Left hindlimb (tissue), 1 donor: ENCODE data around the gene CIRBP.

Source experiments
- DNase-seq: peaks from one replicate; pipeline ENCODE4 v3.0.0-alpha.2; 2018

CIRBP gene

GRCh38 chr19:1256646-1257474 lies 12.3 kb upstream of the CIRBP start:
- DNase-seq = no peak

- no peak for DNase-seq
Observed at GRCh38 chr19:1257475-1258162, 11.5 kb upstream of the CIRBP start.

- no peak for DNase-seq
Observed at GRCh38 chr19:1258163-1258492, 11.0 kb upstream of the CIRBP start.

- DNase-seq = no peak
Observed at GRCh38 chr19:1258707-1259205, 10.4 kb upstream of the CIRBP start.

GRCh38 chr19:1259206-1259875 lies 9.8 kb upstream of the CIRBP start:
- no peak for DNase-seq

GRCh38 chr19:1259876-1260748 lies 9.0 kb upstream of the CIRBP start:
- DNase-seq = no peak

- DNase-seq = peak; percentile 98
Observed at GRCh38 chr19:1260749-1261537, 8.2 kb upstream of the CIRBP start.

GRCh38 chr19:1261538-1261797 lies 7.7 kb upstream of the CIRBP start:
- no peak for DNase-seq

GRCh38 chr19:1261798-1262622 lies 7.1 kb upstream of the CIRBP start:
- no peak for DNase-seq

GRCh38 chr19:1262623-1263123 lies 6.5 kb upstream of the CIRBP start:
- DNase-seq = no peak

GRCh38 chr19:1263188-1263587 lies 5.9 kb upstream of the CIRBP start:
- DNase-seq = no peak

GRCh38 chr19:1264801-1265614 lies 4.1 kb upstream of the CIRBP start:
- no peak for DNase-seq

- no peak for DNase-seq
Observed at GRCh38 chr19:1265615-1266128, 3.5 kb upstream of the CIRBP start.

GRCh38 chr19:1266129-1266915 lies 2.8 kb upstream of the CIRBP start:
- DNase-seq = no peak

GRCh38 chr19:1266916-1267476 lies 2.1 kb upstream of the CIRBP start:
- DNase-seq = peak; percentile 82

GRCh38 chr19:1267477-1268225 lies 1.5 kb upstream of the CIRBP start:
- DNase-seq = no peak

- DNase-seq = no peak
Observed at GRCh38 chr19:1268226-1269064, 687 bp upstream of the CIRBP start.
